Astrocyte (in vitro differentiated cells and primary cell): ENCODE results near the gene RIPOR3. TPM values are rescaled to one million over a fixed set of nuclear protein-coding genes. Genes with fewer than 3 reads are reported as not detected.
A peak's percentile ranks its signal among the peaks of the same experiment; 100 is the strongest.

Experiments used
- DNase-seq: peaks from one replicate; pipeline ENCODE4 v3.0.0-alpha.2; 2010; ENCODE audit warnings: low read depth
- FAIRE-seq: peaks from 2 replicates; lab custom pipeline; 2011; peaks lifted over from hg19 to GRCh38; lab: Jason Lieb, UNC
- H2AFZ ChIP-seq: 2 replicates; pipeline ENCODE4 v1.6.0; 2012; ENCODE audit warnings: low read depth, low read length, inconsistent platforms
- H3K27ac ChIP-seq: 2 replicates; pipeline ENCODE4 v1.5.1; 2011; ENCODE audit warnings: low read depth, low read length, inconsistent platforms
- H3K27me3 ChIP-seq: 2 replicates; pipeline ENCODE4 v1.6.0; 2011; ENCODE audit warnings: low read length, inconsistent platforms; ENCODE audit not compliant: insufficient read depth
- H3K36me3 ChIP-seq: 2 replicates; pipeline ENCODE4 v1.5.1; 2011; ENCODE audit warnings: low read length, inconsistent platforms; ENCODE audit not compliant: insufficient read depth
- H3K4me1 ChIP-seq: 2 replicates; pipeline ENCODE4 v1.5.1; 2011; ENCODE audit warnings: low read length, inconsistent platforms; ENCODE audit not compliant: insufficient read depth
- H3K4me2 ChIP-seq: 2 replicates; pipeline ENCODE4 v1.6.0; 2012; ENCODE audit warnings: low read length, inconsistent platforms
- H3K4me3 ChIP-seq: 2 replicates; pipeline ENCODE4 v1.5.1; 2011; ENCODE audit warnings: low read depth, mild to moderate bottlenecking, low read length, inconsistent platforms; ENCODE audit not compliant: insufficient read depth
- H3K79me2 ChIP-seq: 2 replicates; pipeline ENCODE4 v1.6.0; 2012; ENCODE audit warnings: mild to moderate bottlenecking, low read length, inconsistent platforms; ENCODE audit not compliant: insufficient read depth
- H3K9ac ChIP-seq: 2 replicates; pipeline ENCODE4 v1.6.0; 2012; ENCODE audit warnings: mild to moderate bottlenecking, low read length, inconsistent platforms
- H3K9me3 ChIP-seq: 2 replicates; pipeline ENCODE4 v1.5.1; 2012; ENCODE audit warnings: low read depth, mild to moderate bottlenecking, low read length, inconsistent platforms; ENCODE audit not compliant: insufficient read depth
- H4K20me1 ChIP-seq: 2 replicates; pipeline ENCODE4 v1.6.0; 2012; ENCODE audit warnings: low read length, inconsistent platforms; ENCODE audit not compliant: insufficient read depth
- H3K27ac Mint-ChIP-seq: one replicate; pipeline ENCODE4 v1.8.0; 2021; ENCODE audit warnings: mild to moderate bottlenecking, mixed read lengths; ENCODE audit not compliant: unreplicated experiment
- H3K27me3 Mint-ChIP-seq: one replicate; pipeline ENCODE4 v1.8.0; 2021; ENCODE audit warnings: low read depth, mixed read lengths; ENCODE audit not compliant: unreplicated experiment
- H3K36me3 Mint-ChIP-seq: one replicate; pipeline ENCODE4 v1.8.0; 2021; ENCODE audit warnings: low read depth, mixed read lengths; ENCODE audit not compliant: unreplicated experiment
- H3K4me1 Mint-ChIP-seq: one replicate; pipeline ENCODE4 v1.8.0; 2021; ENCODE audit warnings: low read depth, mixed read lengths; ENCODE audit not compliant: unreplicated experiment
- H3K4me3 Mint-ChIP-seq: one replicate; pipeline ENCODE4 v1.8.0; 2021; ENCODE audit warnings: mild to moderate bottlenecking, moderate library complexity, mixed read lengths; ENCODE audit not compliant: unreplicated experiment
- H3K9me3 Mint-ChIP-seq: one replicate; pipeline ENCODE4 v1.8.0; 2021; ENCODE audit warnings: mild to moderate bottlenecking, mixed read lengths; ENCODE audit not compliant: unreplicated experiment
- EZH2 ChIP-seq: IDR thresholded peaks from 2 replicates; pipeline ENCODE4 v1.6.1; 2012; ENCODE audit warnings: mild to moderate bottlenecking, low read length, inconsistent platforms; ENCODE audit not compliant: insufficient read depth
- total RNA-seq: library from RNA; stranded (reverse); gene quantifications from 2 replicates; pipeline ENCODE4 v1.2.1, GENCODE V29; 2021
- TF ChIP-seq, protein P1 (sequence below): IDR thresholded peaks from 2 replicates; pipeline ENCODE4 v1.5.1; 2011; ENCODE audit warnings: low read depth, mild to moderate bottlenecking, inconsistent platforms, low read length, moderate library complexity; ENCODE audit not compliant: insufficient read depth

The RIPOR3 gene
- total RNA-seq, 1 donor from 2014 or later: 0.39 TPM

DNA sequence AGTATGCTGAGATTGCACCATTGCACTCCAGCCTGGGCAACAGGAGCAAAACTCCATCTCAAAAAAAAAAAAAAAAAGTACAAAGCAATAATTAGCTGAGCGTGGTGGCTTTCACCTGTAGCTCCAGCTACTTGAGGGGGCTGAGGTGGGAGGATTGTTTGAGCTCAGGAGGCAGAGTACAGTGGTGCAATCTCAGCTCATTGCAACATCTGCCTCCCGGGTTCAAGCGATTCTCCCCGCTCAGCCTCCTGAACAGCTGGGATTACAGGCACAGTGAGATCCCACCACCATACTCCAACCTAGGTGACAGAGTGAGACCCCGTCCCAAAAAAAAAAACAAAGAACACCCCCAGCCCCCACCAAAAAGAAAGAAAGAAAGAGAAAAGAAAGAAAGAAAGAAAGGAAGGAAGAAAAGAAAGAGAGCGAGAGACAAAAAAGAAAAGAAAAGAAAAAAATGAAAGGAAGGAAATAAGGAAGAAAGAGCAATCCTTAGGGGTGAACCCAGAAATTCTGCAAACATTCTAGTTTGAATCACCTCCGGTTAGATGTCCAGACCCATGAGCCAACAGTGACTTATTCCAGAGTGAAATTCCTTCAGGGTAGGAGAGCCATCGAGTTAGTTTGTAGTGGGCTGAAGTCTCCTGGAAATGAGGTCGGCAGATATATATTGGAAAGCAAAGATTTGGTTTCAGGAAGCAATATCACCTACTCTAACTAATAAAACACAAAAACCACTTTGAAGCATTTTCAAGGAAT is 3.2 kb upstream of the RIPOR3 start:
- H3K4me2 ChIP-seq: peak overlapping the region; percentile 64
- H3K27ac ChIP-seq: no peak overlapping the region
- H3K4me1 ChIP-seq: peaks cover 30% of the 10 kb centered on the region
- H3K36me3 ChIP-seq: no peaks in the 10 kb centered on the region
- H3K4me1 Mint-ChIP-seq: peaks cover 22% of the 10 kb centered on the region
- DNase-seq: peak; percentile 29
- peaks cover 2% of the 10 kb centered on the region for H3K27me3 ChIP-seq
- no peaks in the 10 kb centered on the region for H3K36me3 Mint-ChIP-seq
- TF ChIP-seq EZH2: no peak
- TF ChIP-seq, protein P1, sequence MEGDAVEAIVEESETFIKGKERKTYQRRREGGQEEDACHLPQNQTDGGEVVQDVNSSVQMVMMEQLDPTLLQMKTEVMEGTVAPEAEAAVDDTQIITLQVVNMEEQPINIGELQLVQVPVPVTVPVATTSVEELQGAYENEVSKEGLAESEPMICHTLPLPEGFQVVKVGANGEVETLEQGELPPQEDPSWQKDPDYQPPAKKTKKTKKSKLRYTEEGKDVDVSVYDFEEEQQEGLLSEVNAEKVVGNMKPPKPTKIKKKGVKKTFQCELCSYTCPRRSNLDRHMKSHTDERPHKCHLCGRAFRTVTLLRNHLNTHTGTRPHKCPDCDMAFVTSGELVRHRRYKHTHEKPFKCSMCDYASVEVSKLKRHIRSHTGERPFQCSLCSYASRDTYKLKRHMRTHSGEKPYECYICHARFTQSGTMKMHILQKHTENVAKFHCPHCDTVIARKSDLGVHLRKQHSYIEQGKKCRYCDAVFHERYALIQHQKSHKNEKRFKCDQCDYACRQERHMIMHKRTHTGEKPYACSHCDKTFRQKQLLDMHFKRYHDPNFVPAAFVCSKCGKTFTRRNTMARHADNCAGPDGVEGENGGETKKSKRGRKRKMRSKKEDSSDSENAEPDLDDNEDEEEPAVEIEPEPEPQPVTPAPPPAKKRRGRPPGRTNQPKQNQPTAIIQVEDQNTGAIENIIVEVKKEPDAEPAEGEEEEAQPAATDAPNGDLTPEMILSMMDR: no peak
- no peaks in the 10 kb centered on the region for H3K9me3 Mint-ChIP-seq
- H2AFZ ChIP-seq: peak overlapping the region; percentile 39
- H3K4me3 Mint-ChIP-seq: no peak overlapping the region
- no peaks in the 10 kb centered on the region for H3K79me2 ChIP-seq
- H3K9me3 ChIP-seq: no peaks in the 10 kb centered on the region
- H3K27ac Mint-ChIP-seq: no peak overlapping the region
- H3K27me3 Mint-ChIP-seq: peaks cover 26% of the 10 kb centered on the region
- no peaks in the 10 kb centered on the region for H4K20me1 ChIP-seq
- H3K4me3 ChIP-seq: no peak overlapping the region
- H3K9ac ChIP-seq: no peak overlapping the region
- FAIRE-seq: no peak

DNA sequence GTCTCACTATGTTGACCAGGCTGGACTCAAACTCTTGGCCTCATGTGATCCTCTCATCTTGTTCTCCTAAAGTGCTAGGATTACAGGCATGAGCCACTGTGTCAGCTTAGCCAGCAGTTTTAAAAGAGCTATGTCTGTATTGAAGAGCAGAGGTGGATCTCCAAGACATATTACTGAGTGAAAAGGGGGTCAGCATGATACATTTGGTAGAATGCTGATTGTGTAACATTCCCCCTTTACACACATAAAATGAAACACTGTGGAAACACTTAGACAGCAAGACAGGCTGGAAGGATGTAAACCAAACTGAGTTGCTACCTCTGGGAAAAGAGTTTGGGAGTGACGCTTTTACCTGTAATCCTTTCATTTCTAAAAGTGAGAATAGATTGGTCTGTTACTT is 1.7 kb upstream of the RIPOR3 start:
- no peak for DNase-seq
- Histone ChIP-seq H3K9ac (no peak overlapping the region), H3K4me1 (peaks cover 31% of the 10 kb centered on the region), H4K20me1 (no peaks in the 10 kb centered on the region), H3K27ac (no peak overlapping the region), H3K27me3 (peaks cover 2% of the 10 kb centered on the region), H3K79me2 (no peaks in the 10 kb centered on the region), H3K36me3 (no peaks in the 10 kb centered on the region), H3K4me2 (no peak overlapping the region), H3K4me3 (no peak overlapping the region), H2AFZ (no peak overlapping the region), H3K9me3 (no peaks in the 10 kb centered on the region)
- Mint-ChIP-seq H3K27me3 (peaks cover 24% of the 10 kb centered on the region), H3K4me1 (peaks cover 22% of the 10 kb centered on the region), H3K36me3 (no peaks in the 10 kb centered on the region), H3K9me3 (no peaks in the 10 kb centered on the region), H3K27ac (no peak overlapping the region), H3K4me3 (no peak overlapping the region)
- TF ChIP-seq, protein P1: no peak
- no peak for TF ChIP-seq EZH2
- FAIRE-seq: no peak

DNA sequence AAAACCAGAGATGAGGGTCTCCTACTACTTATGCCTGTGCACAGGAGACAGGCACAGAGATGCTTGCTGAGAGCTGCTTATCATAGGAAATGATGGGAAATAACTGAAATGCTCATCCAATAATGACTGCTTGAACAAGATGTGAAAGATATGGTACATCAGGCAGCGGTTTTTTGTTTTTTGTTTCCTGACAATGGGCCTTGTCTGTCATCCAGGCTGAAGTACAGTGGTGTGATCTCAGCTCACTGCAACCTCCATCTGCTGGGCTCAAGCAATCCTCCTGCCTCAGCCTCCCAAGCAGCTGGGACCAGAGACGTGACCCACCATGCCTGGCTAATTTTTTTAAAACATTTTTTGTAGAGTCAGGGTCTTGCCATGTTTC is 1.2 kb upstream of the RIPOR3 start:
- H3K36me3 ChIP-seq: no peaks in the 10 kb centered on the region
- H3K4me3 ChIP-seq: no peak overlapping the region
- H3K9me3 ChIP-seq: no peaks in the 10 kb centered on the region
- H3K4me1 ChIP-seq: peaks cover 31% of the 10 kb centered on the region
- no peaks in the 10 kb centered on the region for H3K36me3 Mint-ChIP-seq
- H3K27me3 Mint-ChIP-seq: peaks cover 23% of the 10 kb centered on the region
- no peak overlapping the region for H3K27ac ChIP-seq
- H3K9ac ChIP-seq: no peak overlapping the region
- no peak for TF ChIP-seq EZH2
- TF ChIP-seq, protein P1: no peak
- no peaks in the 10 kb centered on the region for H3K79me2 ChIP-seq
- H2AFZ ChIP-seq: peak overlapping the region; percentile 80
- no peak for DNase-seq
- H4K20me1 ChIP-seq: no peaks in the 10 kb centered on the region
- peak overlapping the region; percentile 84 for H3K4me2 ChIP-seq
- H3K27me3 ChIP-seq: peaks cover 2% of the 10 kb centered on the region
- peaks cover 22% of the 10 kb centered on the region for H3K4me1 Mint-ChIP-seq
- H3K27ac Mint-ChIP-seq: no peak overlapping the region
- H3K4me3 Mint-ChIP-seq: no peak overlapping the region
- FAIRE-seq: no peak
- H3K9me3 Mint-ChIP-seq: no peaks in the 10 kb centered on the region
